ENCODE data around the gene TEKT3.

GRCh38 chr17:15274017-15274416 is 67.4 kb downstream of the TEKT3 start:
- TF ChIP-seq POLR2A (IDR thresholded peaks at IDR 0.05) (no peak), CTCF (IDR thresholded peaks at IDR 0.05) (no peak), EP300 (IDR thresholded peaks at IDR 0.05) (no peak), POLR2AphosphoS5 (IDR thresholded peaks at IDR 0.05) (no peak)
